Tibial artery (tissue), 4 donors: Measurements from ENCODE around the gene BBC3.

Source experiments
- DNase-seq, 2 donors: peaks; one replicate each; pipeline ENCODE4 v3.0.0-alpha.2; 2019
- H3K27ac ChIP-seq, 2 donors: fragments of 200-600 bp; sonication (generic) in 1 of 2; 1 replicate in 1 of 2; 2 replicates in 1 of 2; pipeline ENCODE4 v1.5.1; 2018 to 2019; ENCODE audit warnings: mild to moderate bottlenecking in 1 of 2
- H3K27me3 ChIP-seq, 2 donors: fragments of 200-600 bp; sonication (generic) in 1 of 2; one replicate each; pipeline versions ENCODE4 v1.5.1 to v1.6.0; 2016 to 2019
- H3K36me3 ChIP-seq, 3 donors: fragments of 200-600 bp; sonication (generic) in 2 of 3; one replicate each; pipeline ENCODE4 v1.5.1; 2016 to 2019; ENCODE audit warnings: mild to moderate bottlenecking in 2 of 3
- H3K4me1 ChIP-seq, 4 donors: fragments of 200-600 bp; sonication (generic) in 2 of 4; 1 replicate in 3 of 4; 2 replicates in 1 of 4; pipeline ENCODE4 v1.5.1; 2016 to 2019
- H3K4me3 ChIP-seq, 2 donors: fragments of 200-600 bp; sonication (generic) in 1 of 2; 1 replicate in 1 of 2; 2 replicates in 1 of 2; pipeline ENCODE4 v1.5.1; 2018 to 2019; ENCODE audit warnings: mild to moderate bottlenecking in 2 of 2
- H3K9me3 ChIP-seq, 3 donors: fragments of 200-600 bp; sonication (generic) in 1 of 3; one replicate each; pipeline ENCODE4 v1.5.1; 2016 to 2019
- intact Hi-C: fragments of 100-400 bp; cut with DNase I; formaldehyde crosslinking; loops from one replicate; pipeline ENCODE4 v1.15.0; 2023; ENCODE audit warnings: low total_unique reads
- TF ChIP-seq, protein P1 (sequence below), 2 experiments: fragments of 200-600 bp in 1 of 2; fragments of 450-650 bp in 1 of 2; IDR thresholded peaks; one replicate each; pipeline ENCODE4 v1.5.1; 2017 to 2019; ENCODE audit warnings: antibody characterized with exemption in 2 of 2, mild to moderate bottlenecking in 1 of 2, moderate library complexity in 1 of 2

BBC3 gene

DNA sequence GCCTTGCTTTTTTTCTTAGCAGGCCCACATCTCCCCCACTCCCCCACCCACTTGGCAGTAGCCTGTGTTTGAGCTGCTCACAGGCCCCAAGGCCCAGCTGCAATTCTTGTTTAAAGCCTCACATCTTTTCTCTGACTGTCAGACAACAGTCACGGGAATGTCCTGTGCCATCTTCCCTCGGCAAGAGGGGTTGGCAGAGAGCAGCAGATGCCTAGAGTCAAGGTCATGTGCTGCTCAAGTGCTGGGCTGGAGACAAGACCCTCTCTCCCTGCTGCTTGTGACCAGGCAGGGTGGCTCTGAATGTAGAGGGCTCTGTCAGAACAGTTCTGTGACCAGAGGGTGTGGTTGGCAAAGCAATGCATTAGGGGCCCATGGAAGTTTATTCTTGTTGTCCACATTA is 47.4 kb downstream of the BBC3 start:
- intact Hi-C loops, result no loop called here
- peak overlapping the region; percentile 51 to 75 for H3K27ac ChIP-seq

DNA sequence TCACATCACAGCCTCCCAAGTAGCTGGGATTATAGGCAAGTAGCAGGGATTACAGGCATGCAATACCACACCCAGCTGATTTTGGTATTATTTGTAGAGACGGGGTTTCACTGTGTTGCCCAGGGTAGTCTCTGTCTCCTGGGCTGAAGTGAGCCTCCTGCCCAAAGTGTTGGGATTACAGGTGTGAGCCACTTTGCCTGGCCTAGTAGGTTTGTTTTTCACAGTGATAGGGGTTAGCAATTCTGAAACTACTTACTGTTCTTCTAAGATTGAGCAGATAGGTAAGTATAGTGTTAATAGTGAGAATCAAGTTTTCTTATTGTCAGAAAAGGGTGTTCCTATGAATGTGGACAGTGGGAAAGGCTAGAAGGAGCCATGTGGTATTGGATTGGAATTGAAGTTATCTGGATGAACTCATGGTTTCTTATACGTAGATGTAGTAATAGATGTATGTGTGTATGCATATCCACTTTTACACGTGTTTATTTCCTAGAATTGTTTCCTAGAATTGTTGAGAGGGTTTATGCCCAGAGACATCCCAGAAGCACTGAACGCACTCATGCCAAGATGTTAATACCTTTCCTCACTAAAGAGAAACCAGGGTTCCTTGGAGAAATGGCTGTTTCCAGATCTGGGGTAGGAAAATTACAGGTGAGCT is 51.2 kb downstream of the BBC3 start:
- Histone ChIP-seq H3K4me3 (no peak overlapping the region), H3K36me3 (peaks cover 0 to 18% (median 0%) of the 10 kb centered on the region in 3 donors)

More for the DNA sequence above, 47.4 kb downstream of the BBC3 start:
- H3K4me3 ChIP-seq, result no peak overlapping the region
- TF ChIP-seq, protein P1, sequence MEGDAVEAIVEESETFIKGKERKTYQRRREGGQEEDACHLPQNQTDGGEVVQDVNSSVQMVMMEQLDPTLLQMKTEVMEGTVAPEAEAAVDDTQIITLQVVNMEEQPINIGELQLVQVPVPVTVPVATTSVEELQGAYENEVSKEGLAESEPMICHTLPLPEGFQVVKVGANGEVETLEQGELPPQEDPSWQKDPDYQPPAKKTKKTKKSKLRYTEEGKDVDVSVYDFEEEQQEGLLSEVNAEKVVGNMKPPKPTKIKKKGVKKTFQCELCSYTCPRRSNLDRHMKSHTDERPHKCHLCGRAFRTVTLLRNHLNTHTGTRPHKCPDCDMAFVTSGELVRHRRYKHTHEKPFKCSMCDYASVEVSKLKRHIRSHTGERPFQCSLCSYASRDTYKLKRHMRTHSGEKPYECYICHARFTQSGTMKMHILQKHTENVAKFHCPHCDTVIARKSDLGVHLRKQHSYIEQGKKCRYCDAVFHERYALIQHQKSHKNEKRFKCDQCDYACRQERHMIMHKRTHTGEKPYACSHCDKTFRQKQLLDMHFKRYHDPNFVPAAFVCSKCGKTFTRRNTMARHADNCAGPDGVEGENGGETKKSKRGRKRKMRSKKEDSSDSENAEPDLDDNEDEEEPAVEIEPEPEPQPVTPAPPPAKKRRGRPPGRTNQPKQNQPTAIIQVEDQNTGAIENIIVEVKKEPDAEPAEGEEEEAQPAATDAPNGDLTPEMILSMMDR (IDR thresholded peaks at IDR 0.05), result no peak
- H3K27me3 ChIP-seq, result no peaks in the 10 kb centered on the region
- peaks cover 0 to 25% (median 9%) of the 10 kb centered on the region in 4 donors for H3K4me1 ChIP-seq
- H3K9me3 ChIP-seq, result no peaks in the 10 kb centered on the region
- peaks cover 0 to 18% (median 0%) of the 10 kb centered on the region in 3 donors for H3K36me3 ChIP-seq
- DNase-seq, result no peak

DNA sequence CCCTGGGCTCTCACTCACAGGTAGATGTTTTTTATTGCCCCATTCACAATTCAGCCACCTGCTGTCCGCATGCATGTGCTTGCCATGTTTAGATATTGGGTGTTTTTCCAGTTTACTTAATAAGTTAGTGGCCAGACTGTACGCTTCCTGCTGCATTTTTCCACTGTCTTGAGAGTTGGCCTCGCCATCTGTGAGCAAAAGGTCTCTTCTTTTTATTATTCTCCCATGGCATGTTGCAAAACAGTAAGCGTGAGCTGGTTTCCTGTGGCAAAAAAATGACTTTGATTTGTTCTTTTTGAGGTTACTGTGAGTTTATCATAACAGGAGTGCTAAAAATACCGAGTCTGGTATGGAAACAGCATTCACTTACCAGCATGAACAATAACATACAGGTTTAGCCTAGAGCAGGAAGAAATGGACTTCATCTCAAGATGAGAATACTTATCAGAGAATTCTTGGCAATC is 54.3 kb downstream of the BBC3 start:
- H3K4me1 ChIP-seq, result peaks cover 0 to 32% (median 17%) of the 10 kb centered on the region in 4 donors
- H3K27ac ChIP-seq, result peak overlapping the region; percentile 56 to 61
- no peak overlapping the region for H3K4me3 ChIP-seq
- no peaks in the 10 kb centered on the region for H3K9me3 ChIP-seq
- peaks cover 15 to 29% (median 18%) of the 10 kb centered on the region in 3 donors for H3K36me3 ChIP-seq
- DNase-seq, result peak in 1 of 2 donors; percentile 37
- TF ChIP-seq, protein P1 (IDR thresholded peaks at IDR 0.05), result no peak
- no peaks in the 10 kb centered on the region for H3K27me3 ChIP-seq
- intact Hi-C loops, result no loop called here

More for the DNA sequence above, 51.2 kb downstream of the BBC3 start:
- TF ChIP-seq, protein P1 (IDR thresholded peaks at IDR 0.05), result no peak
- H3K27me3 ChIP-seq, result no peaks in the 10 kb centered on the region
- H3K4me1 ChIP-seq, result peaks cover 0 to 54% (median 25%) of the 10 kb centered on the region in 4 donors
- intact Hi-C loops, result no loop called here
- no peak for DNase-seq
- H3K27ac ChIP-seq, result no peak overlapping the region
- no peaks in the 10 kb centered on the region for H3K9me3 ChIP-seq

DNA sequence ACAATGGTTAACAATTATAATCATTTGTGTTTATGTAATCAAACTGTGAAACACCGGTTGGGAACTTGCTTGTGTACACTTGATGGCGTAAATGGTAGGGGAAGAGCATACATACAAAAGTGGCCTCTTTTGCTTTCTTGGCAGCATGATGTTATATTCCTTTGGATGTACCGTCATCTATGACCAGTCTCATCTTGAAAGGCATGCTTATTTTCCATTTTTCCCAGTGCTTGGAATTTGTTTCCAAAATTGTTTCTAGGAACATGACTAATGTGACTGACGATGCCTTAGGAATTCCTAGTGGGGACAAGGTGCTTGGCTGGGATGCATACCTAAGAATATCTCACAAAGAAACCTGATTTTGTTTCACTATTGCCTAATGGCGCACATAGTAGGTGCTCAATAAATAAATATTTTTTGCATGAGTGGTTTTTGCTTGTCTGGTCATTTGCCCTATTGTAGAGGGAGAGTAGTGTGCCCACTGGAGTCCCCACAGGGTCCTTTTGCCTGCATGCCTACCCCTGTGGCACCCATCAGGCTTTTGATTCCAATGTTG is 54.9 kb downstream of the BBC3 start:
- Histone ChIP-seq H3K27ac (peak overlapping the region; percentile 56 to 61), H3K4me1 (peaks cover 0 to 29% (median 17%) of the 10 kb centered on the region in 4 donors), H3K36me3 (peaks cover 17 to 35% (median 23%) of the 10 kb centered on the region in 3 donors), H3K4me3 (no peak overlapping the region), H3K27me3 (no peaks in the 10 kb centered on the region), H3K9me3 (no peaks in the 10 kb centered on the region)
- TF ChIP-seq, protein P1 (IDR thresholded peaks at IDR 0.05), result no peak
- intact Hi-C loops, result no loop called here
- no peak for DNase-seq

DNA sequence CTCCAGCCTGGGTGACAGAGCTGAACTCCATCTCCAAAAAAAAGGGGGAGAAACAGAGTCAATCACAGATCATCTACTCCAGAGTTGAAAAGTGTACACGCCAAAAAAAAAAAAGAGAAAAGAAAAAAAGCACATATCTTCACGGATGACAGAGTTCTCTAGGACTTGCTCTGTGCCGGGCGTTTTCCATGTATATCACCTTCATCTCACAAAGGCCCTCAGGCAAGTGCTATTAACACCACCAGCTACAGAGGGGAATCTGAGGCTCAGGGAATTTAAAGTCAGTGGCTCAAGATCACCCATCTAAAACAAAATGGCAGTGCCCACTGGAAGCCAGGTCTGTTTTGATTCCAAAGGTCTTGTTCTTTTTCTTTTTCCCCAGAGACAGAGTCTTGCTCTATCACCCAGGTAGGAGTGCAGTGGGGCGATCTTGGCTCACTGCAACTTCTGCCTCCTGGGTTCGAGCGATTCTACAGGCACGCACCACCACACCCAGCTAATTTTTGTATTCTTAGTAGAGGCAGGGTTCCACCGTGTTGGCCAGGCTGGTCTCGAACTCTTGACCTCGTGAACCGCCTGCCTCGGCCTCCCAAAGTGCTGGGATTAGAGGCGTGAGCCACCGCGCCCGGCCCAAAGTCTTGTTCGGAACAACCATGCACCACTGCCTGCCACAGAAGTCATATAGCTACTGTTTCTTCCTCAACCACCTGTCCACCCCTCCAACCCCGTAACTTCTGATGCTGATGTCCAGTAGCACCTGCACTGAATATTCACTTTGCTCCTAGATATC is 58.1 kb downstream of the BBC3 start:
- peaks cover 39 to 55% (median 46%) of the 10 kb centered on the region in 3 donors for H3K36me3 ChIP-seq
- peaks cover 0 to 25% (median 17%) of the 10 kb centered on the region in 4 donors for H3K4me1 ChIP-seq
- no peaks in the 10 kb centered on the region for H3K9me3 ChIP-seq
- intact Hi-C loops, result no loop called here
- TF ChIP-seq, protein P1 (IDR thresholded peaks at IDR 0.05), result no peak
- no peak overlapping the region for H3K27ac ChIP-seq
- no peak for DNase-seq
- no peaks in the 10 kb centered on the region for H3K27me3 ChIP-seq
- no peak overlapping the region for H3K4me3 ChIP-seq
